Esophagus (tissue), 2 donors: ENCODE results near the gene TFCP2. TPM values are rescaled to one million over a fixed set of nuclear protein-coding genes. Genes with fewer than 3 reads are reported as not detected.
"Not testable (repeated sequence)": the region's sequence is repeated elsewhere in the genome, so short reads cannot be mapped to it uniquely, and the experiment has no call there.

Source experiments
- H3K27ac ChIP-seq, 2 donors: one replicate each; pipeline ENCODE4 v1.5.1; 2013; ENCODE audit warnings: low read depth in 2 of 2, mild to moderate bottlenecking in 2 of 2, inconsistent platforms in 1 of 2, low read length in 1 of 2, moderate library complexity in 1 of 2
- H3K27me3 ChIP-seq, 2 donors: one replicate each; pipeline ENCODE4 v1.6.1; 2013; ENCODE audit warnings: low read length in 2 of 2, control low read depth in 1 of 2, mild to moderate bottlenecking in 1 of 2; ENCODE audit not compliant: insufficient read depth in 2 of 2, control insufficient read depth in 1 of 2
- H3K36me3 ChIP-seq, 2 donors: one replicate each; pipeline ENCODE4 v1.6.1; 2013; ENCODE audit warnings: low read length in 1 of 2; ENCODE audit not compliant: control insufficient read depth in 2 of 2, insufficient read depth in 2 of 2
- H3K4me1 ChIP-seq, 2 donors: one replicate each; pipeline ENCODE4 v1.6.1; 2013; ENCODE audit warnings: low read length in 1 of 2; ENCODE audit not compliant: control insufficient read depth in 2 of 2, insufficient read depth in 2 of 2
- H3K4me3 ChIP-seq, 2 donors: one replicate each; pipeline ENCODE4 v1.5.1; 2013; ENCODE audit warnings: low read length in 2 of 2, mild to moderate bottlenecking in 2 of 2, low read depth in 1 of 2, moderate library complexity in 1 of 2
- H3K9me3 ChIP-seq, 2 donors: one replicate each; pipeline ENCODE4 v1.6.1; 2013; ENCODE audit warnings: mild to moderate bottlenecking in 2 of 2, low read depth in 1 of 2, low read length in 1 of 2, moderate library complexity in 1 of 2; ENCODE audit not compliant: control insufficient read depth in 2 of 2, insufficient read depth in 1 of 2
- WGBS, 2 donors: extraction: QIAGEN DNeasy Blood & Tissue Kit; methylation state at CpG; one replicate each; pipeline ENCODE4 v1.1.7; 2013; 5-methylcytosine and 5-hydroxymethylcytosine counted together
- polyA plus RNA-seq, 2 donors: library from polyadenylated mRNA; stranded (reverse); fragments of 200-250 nt; gene quantifications; one replicate each; pipeline ENCODE4 v1.2.3, GENCODE V29; 2013
- donor health status: healthy with polysubstance abuse.
- donor health status: Bipolar disorder and iron deficiency.

The TFCP2 gene, protein sequence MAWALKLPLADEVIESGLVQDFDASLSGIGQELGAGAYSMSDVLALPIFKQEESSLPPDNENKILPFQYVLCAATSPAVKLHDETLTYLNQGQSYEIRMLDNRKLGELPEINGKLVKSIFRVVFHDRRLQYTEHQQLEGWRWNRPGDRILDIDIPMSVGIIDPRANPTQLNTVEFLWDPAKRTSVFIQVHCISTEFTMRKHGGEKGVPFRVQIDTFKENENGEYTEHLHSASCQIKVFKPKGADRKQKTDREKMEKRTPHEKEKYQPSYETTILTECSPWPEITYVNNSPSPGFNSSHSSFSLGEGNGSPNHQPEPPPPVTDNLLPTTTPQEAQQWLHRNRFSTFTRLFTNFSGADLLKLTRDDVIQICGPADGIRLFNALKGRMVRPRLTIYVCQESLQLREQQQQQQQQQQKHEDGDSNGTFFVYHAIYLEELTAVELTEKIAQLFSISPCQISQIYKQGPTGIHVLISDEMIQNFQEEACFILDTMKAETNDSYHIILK
- polyA plus RNA-seq = 1 to 10 TPM; 7.6 to 9.6 TPM

DNA sequence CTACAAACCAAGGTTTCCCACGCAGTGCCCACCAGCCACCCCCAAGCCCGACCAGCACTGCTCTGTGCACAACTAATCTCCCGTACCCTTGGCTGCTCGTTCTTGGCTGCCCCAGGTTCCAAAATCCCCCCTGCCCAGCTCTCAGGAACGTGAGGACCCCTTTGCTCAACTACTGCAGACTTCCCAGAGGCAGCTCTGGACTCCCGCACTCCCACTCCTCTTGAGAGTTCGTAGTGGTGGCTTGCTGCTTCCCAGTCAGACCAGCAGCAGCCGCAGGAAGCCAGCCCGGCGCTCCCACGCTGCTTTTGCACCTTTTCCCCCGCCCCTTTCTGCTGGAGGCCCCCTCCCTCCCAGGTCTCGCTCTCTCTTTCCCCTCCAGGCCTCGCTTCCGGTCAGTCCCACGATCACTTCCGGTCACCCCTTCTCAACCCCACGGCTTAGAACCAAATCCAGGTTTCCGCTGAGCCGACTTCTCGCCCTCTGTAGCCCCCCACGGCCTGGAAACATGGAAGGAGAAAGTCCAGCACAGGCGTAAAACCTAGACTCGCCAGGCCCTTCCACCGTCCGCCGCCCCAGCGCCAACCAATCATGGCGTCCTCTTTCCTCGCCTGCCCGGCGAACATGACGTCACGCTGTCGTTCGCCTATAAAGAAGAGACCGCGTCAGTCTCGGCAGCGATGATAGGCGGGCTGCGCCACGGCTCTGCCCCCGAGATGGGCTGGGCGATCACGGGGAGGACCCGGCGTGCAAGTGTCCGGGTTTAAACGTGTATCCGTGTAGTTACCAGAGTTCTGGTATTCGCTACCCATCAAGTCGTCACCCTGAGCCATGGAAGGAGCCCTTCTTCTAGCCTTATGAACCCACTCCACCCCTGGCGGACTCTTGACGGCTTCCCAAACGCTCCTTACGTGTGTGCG, at the start of gene TFCP2:
TSS of gene TFCP2 (minus strand) at position 621 of the 917 bp plus-strand sequence. CDS start 713 bp downstream, outside the sequence.
- WGBS, 2 donors = 1 to 2% methylated on average over 57 to 58 of the region's 58 CpGs
- Histone ChIP-seq H3K27me3 (no peaks in the 10 kb centered on the region), H3K4me3 (peak within 1 kb of the TSS; percentile 80 to 98), H3K9me3 (no peaks in the 10 kb centered on the region), H3K4me1 (no peaks in the 10 kb centered on the region), H3K27ac (peak within 1 kb of the TSS; percentile 95 to 99), H3K36me3 (no peaks in the 10 kb centered on the region)

DNA sequence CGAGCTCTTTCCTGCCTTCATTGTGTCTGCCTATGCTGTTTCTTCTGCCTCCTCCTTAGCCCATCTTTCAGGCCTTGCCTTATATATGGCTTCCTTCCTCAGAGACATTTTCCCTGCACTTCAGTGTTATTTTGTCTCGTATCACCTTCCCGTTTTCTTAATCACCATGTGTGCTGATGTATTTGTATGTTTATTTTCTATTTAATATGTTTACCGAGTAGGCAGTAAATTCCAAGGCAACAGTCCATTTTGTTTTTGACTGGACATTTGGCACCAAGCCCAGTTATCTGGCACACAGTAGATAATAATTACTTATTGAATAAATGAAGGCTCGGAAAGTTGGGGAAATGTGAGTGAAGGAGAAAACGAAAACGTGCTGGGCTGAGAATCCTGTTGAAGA, 49.5 kb upstream of the TFCP2 start:
- Histone ChIP-seq H3K36me3 (no peaks in the 10 kb centered on the region), H3K27ac (no peak overlapping the region), H3K4me1 (peaks cover 3% of the 10 kb centered on the region in 2 donors), H3K27me3 (no peaks in the 10 kb centered on the region), H3K9me3 (no peaks in the 10 kb centered on the region), H3K4me3 (no peak overlapping the region)
- WGBS, 2 donors = 49 to 63% methylated on average over 7 of the region's 7 CpGs

DNA sequence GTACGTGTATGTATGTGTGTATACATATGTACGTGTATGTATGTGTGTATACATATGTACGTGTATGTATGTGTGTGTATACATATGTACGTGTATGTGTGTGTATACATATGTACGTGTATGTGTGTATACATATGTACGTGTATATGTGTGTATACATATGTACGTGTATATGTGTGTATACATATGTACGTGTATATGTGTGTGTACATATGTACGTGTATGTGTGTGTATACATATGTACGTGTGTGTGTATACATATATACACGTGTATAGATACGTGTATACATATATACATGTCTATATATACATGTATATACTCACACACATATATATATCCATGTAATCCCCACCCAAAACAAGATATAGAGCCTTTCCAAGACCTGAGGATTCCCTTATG, 46.9 kb upstream of the TFCP2 start:
- not testable (repeated sequence) for H3K27ac ChIP-seq, H3K4me1 ChIP-seq, H3K27me3 ChIP-seq, H3K4me3 ChIP-seq, H3K36me3 ChIP-seq, H3K9me3 ChIP-seq
- 84 to 89% methylated on average over 12 of the region's 12 CpGs for WGBS, 2 donors

DNA sequence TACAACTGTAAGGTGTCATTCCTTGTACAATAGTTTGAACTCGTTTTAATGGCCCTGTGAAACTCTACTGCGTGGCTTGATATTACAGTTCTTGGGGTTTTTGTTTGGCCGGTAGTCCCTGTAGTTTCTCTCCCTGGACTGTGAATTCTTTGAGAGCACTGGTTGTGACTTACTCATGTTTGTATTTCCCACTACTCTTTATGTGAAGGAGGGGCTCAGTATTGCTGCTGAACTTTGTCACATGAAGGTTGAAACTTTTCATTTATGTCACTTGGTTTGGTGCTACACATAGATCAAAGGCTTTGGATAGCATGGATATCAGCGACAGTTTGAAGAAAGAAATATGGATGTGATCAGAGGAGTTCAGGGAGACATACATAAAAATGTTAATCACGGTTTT, 46.4 kb upstream of the TFCP2 start:
- WGBS, 2 donors = 61 to 76% methylated on average over 5 of the region's 5 CpGs
- Histone ChIP-seq H3K27me3 (no peaks in the 10 kb centered on the region), H3K4me1 (peaks cover 3% of the 10 kb centered on the region in 2 donors), H3K9me3 (no peaks in the 10 kb centered on the region), H3K27ac (no peak overlapping the region), H3K4me3 (no peak overlapping the region), H3K36me3 (no peaks in the 10 kb centered on the region)

DNA sequence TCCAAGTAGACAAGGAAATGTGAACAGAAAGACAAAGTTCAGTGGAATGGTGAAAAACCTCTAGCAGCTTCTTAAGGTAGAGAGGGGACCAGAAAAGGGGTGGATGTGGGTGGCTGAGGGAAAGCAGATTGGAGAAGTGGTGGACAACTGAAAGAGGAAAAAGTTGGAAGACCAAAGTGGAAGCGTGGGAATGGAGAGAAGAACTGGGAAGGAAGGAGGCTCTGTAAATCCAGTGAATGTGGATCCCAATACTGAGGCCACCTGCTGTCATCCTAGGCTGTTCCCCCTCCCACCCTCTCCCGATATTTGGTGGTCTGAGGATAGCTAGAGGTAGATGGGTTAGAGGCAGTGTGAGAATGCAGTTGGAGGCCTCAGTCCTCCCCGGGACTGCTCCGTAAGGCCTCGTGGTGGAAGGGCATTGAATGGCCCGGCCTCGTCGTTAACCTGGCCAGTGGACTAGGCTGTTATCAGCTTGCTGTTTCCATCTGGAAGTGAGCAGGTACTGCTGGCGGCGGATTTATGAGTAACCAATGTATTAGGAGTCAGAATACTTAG, 45.7 kb upstream of the TFCP2 start:
- Histone ChIP-seq H3K4me3 (peak overlapping the region; percentile 65 to 70), H3K36me3 (no peaks in the 10 kb centered on the region), H3K9me3 (no peaks in the 10 kb centered on the region), H3K27ac (peak overlapping the region; percentile 82 to 91), H3K4me1 (peaks cover 3% of the 10 kb centered on the region in 2 donors), H3K27me3 (no peaks in the 10 kb centered on the region)
- 38 to 51% methylated on average over 10 of the region's 10 CpGs for WGBS, 2 donors

DNA sequence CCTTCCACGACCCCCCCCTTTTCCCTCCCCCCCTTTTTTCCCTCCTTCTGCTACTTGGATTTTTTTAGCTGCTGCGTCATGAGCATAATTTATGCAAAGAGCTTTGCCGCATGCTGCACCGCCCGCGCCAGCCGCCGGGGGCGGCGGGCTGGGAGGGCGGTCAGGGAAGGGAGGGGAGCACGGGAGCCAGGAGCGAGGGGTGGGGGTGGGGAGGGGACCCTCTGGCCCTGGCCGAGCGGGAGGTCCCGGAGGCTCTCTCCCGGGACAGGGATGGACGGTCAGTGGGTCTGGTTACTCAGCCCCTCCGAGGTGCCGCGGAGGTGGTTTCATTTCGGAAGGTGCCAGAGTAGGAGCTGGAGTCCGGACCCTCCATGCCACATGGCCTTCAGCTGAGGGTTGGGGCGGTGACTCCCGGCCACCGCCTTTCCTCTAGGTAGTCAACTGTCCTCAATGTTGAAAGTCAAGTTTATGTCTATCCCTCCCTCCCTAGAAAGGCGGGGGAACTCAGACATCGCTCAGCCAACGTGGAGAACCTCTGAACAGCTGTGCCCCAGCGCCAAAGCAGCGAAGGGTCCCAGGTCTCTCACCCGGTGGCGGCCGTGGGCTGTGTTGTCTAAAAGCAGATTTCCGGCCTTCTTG, 45.2 kb upstream of the TFCP2 start, which contains the start of gene POU6F1:
TSS of gene POU6F1 (minus strand) at position 95 of the 639 bp plus-strand sequence. CDS start 11,226 bp downstream, outside the sequence.
- peak within 1 kb of the TSS; percentile 84 to 91 for H3K27ac ChIP-seq
- 1% methylated on average over 24 to 35 of the region's 35 CpGs for WGBS, 2 donors

DNA sequence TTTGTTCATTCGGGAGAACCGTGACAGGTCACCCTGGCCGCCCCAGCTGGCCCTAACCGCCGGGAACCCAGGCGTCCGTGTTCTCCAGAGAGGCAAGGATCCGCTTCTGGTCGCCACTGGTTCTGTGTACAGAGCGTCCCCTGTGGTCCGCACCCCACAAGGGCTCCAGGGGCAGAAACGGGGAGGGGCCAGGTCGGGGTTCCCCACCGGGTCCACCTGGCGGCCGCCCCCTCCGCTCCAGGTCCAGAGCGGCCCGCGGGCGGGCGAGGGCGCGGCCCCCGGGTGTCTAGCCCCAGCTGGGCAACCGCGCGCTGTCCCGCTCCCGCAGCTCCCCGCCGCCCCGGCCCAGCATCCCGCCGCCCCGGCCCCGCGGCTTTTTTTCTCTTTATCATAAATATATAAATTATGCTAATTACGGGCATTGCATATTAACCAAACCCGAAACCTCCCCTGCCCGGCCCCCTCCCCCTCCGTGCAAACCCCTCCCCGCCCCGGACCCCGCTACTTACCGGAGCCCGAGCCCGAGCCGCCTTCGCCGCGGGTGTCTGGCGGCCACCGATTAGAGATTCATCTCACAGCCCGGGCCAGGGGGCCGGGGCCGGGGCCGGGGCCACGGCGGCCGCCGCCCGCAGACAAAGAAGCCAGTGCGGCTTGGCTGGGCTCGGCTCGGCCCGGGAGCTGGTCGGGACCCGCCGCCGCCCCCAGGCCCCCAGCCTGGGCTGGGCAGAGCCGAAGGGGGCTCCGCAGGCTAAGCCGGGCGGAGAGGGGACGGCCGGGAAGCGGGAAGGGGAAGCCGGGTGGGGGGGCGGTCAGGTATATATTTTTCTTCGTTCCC, 44.4 kb upstream of the TFCP2 start:
- 1% methylated on average over 72 to 81 of the region's 81 CpGs for WGBS, 2 donors
- peaks cover 3% of the 10 kb centered on the region in 2 donors for H3K4me1 ChIP-seq
- H3K27me3 ChIP-seq = no peaks in the 10 kb centered on the region
- H3K36me3 ChIP-seq = no peaks in the 10 kb centered on the region
- no peaks in the 10 kb centered on the region for H3K9me3 ChIP-seq
- peak overlapping the region; percentile 84 to 91 for H3K27ac ChIP-seq
- H3K4me3 ChIP-seq = peak overlapping the region; percentile 65 to 70

More for the DNA sequence above, 45.2 kb upstream of the TFCP2 start, which contains the start of gene POU6F1:
- peaks cover 3% of the 10 kb centered on the region in 2 donors for H3K4me1 ChIP-seq
- no peaks in the 10 kb centered on the region for H3K9me3 ChIP-seq
- peak within 1 kb of the TSS; percentile 65 to 70 for H3K4me3 ChIP-seq
- no peaks in the 10 kb centered on the region for H3K27me3 ChIP-seq
- H3K36me3 ChIP-seq = no peaks in the 10 kb centered on the region

DNA sequence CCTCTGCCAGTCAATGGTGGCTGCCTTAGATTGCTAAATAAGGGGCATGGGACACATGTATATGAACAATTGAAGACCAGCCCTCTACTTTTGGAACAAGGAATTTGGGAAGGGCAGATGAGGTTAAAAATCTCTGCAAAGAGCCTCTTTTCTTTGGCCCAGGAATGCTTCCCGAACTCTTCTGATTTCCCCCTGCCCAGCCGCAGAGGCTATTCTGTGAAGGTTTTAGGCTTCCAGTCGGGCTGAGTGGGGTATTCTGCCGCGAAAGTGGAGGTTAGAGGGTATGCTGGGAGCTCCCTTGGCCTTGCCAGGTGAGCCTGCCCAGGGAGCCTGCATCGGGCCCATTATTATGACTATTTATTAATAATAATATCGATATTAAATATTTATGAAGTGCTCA, 43.7 kb upstream of the TFCP2 start:
- Histone ChIP-seq H3K4me1 (peaks cover 3% of the 10 kb centered on the region in 2 donors), H3K9me3 (no peaks in the 10 kb centered on the region), H3K36me3 (no peaks in the 10 kb centered on the region), H3K27me3 (no peaks in the 10 kb centered on the region), H3K4me3 (peak overlapping the region; percentile 33 to 70), H3K27ac (peak overlapping the region in 1 of 2 donors; percentile 53)
- 32 to 39% methylated on average over 7 of the region's 7 CpGs for WGBS, 2 donors
